B cell (primary cell): Measurements from ENCODE around the gene ADD3. TPM values are rescaled to one million over a fixed set of nuclear protein-coding genes. Genes with fewer than 3 reads are reported as not detected.

Experiments
- ATAC-seq: fragments of 200-7000 bp; cut with Tn5 transposase; one replicate; pipeline ENCODE4 v1.10.0; 2021; ENCODE audit warnings: low read depth, mild to moderate bottlenecking, moderate number of reproducible peaks, moderate library complexity
- CTCF ChIA-PET: fragments of 350-600 bp; sonication (Branson Sonifier 250); formaldehyde crosslinking; loops from one replicate; lab custom pipeline; 2021; ENCODE audit warnings: antibody characterized with exemption, inconsistent platforms; lab: Charles Lee
- POLR2A ChIA-PET: fragments of 350-600 bp; sonication (Branson Sonifier 250); formaldehyde crosslinking; loops from one replicate; lab custom pipeline; 2021; ENCODE audit warnings: antibody characterized with exemption; lab: Charles Lee
- DNase-seq: peaks from one replicate; pipeline ENCODE4 v3.0.0; 2013
- H2AFZ ChIP-seq: 2 replicates; pipeline ENCODE4 v1.6.1; 2012; ENCODE audit warnings: mild to moderate bottlenecking, low read depth, low read length; ENCODE audit not compliant: insufficient read depth, poor library complexity, severe bottlenecking
- H3K27ac ChIP-seq, 2 donors: 1 replicate in 1 of 2; 2 replicates in 1 of 2; pipeline ENCODE4 v1.5.1; 2012 to 2013; ENCODE audit warnings: low read length in 2 of 2, mild to moderate bottlenecking in 2 of 2, moderate library complexity in 1 of 2
- H3K27me3 ChIP-seq, 4 experiments: fragments of 200-600 bp in 1 of 4; sonication (generic) in 1 of 4; replicated peaks in 1 of 4; 1 replicate in 2 of 4; 2 replicates in 2 of 4; pipeline versions ENCODE4 v1.6.1 to v1.7.0; 2013 to 2016; ENCODE audit warnings: low read length in 3 of 4, mild to moderate bottlenecking in 2 of 4, mixed read lengths in 1 of 4, moderate library complexity in 1 of 4; ENCODE audit not compliant: insufficient read depth in 4 of 4, control insufficient read depth in 3 of 4; ENCODE audit errors: control extremely low read depth in 1 of 4
- H3K36me3 ChIP-seq, 2 experiments: replicated peaks in 1 of 2; 1 replicate in 1 of 2; 2 replicates in 1 of 2; pipeline versions ENCODE4 v1.6.1 to v1.7.1; 2013; ENCODE audit warnings: low read length in 1 of 2; ENCODE audit not compliant: insufficient read depth in 2 of 2, control insufficient read depth in 1 of 2; ENCODE audit errors: control extremely low read depth in 1 of 2, extremely low read depth in 1 of 2
- H3K4me1 ChIP-seq, 2 donors: fragments of 200-600 bp in 1 of 2; sonication (generic) in 1 of 2; 1 replicate in 1 of 2; 2 replicates in 1 of 2; pipeline versions ENCODE4 v1.5.1 to v1.6.1; 2013 to 2017; ENCODE audit warnings: low read length in 2 of 2; ENCODE audit not compliant: control insufficient read depth in 2 of 2, insufficient read depth in 2 of 2
- H3K4me2 ChIP-seq: replicated peaks from 2 replicates; pipeline ENCODE3; 2012; ENCODE audit warnings: mild to moderate bottlenecking, low read depth, low read length; ENCODE audit not compliant: poor library complexity, severe bottlenecking
- H3K4me3 ChIP-seq, 5 experiments: fragments of 200-600 bp in 1 of 5; sonication (generic) in 1 of 5; 1 replicate in 3 of 5; 2 replicates in 2 of 5; pipeline versions ENCODE4 v1.5.1 to v1.7.0; 2011 to 2016; ENCODE audit warnings: low read length in 4 of 5, mild to moderate bottlenecking in 4 of 5, low read depth in 2 of 5, control low read depth in 1 of 5, moderate library complexity in 1 of 5; ENCODE audit not compliant: insufficient read depth in 1 of 5; ENCODE audit errors: control extremely low read depth in 1 of 5, extremely low read depth in 1 of 5
- H3K79me2 ChIP-seq: fragments of 200-600 bp; sonication (generic); one replicate; pipeline ENCODE4 v1.6.0; 2016; ENCODE audit warnings: low read length; ENCODE audit not compliant: control insufficient read depth, insufficient read depth
- H3K9ac ChIP-seq: fragments of 200-600 bp; sonication (generic); 2 replicates; pipeline ENCODE4 v1.6.1; 2017; ENCODE audit warnings: mild to moderate bottlenecking, low read length, moderate library complexity
- H3K9me3 ChIP-seq, 3 donors: one replicate each; pipeline versions ENCODE4 v1.6.1 to v1.7.1; 2013; ENCODE audit warnings: low read length in 2 of 3; ENCODE audit not compliant: control insufficient read depth in 2 of 3, insufficient read depth in 1 of 3; ENCODE audit errors: control extremely low read depth in 1 of 3
- H4K20me1 ChIP-seq: 2 replicates; pipeline ENCODE4 v1.6.0; 2012; ENCODE audit warnings: mild to moderate bottlenecking, low read length; ENCODE audit not compliant: insufficient read depth, control insufficient read depth, poor library complexity, severe bottlenecking
- H3K27ac Mint-ChIP-seq: one replicate; pipeline ENCODE4 v1.8.0; 2021; ENCODE audit warnings: mixed read lengths
- H3K27me3 Mint-ChIP-seq: one replicate; pipeline ENCODE4 v1.8.0; 2021; ENCODE audit warnings: mixed read lengths
- H3K4me1 Mint-ChIP-seq: one replicate; pipeline ENCODE4 v1.8.0; 2021; ENCODE audit warnings: mixed read lengths
- H3K4me3 Mint-ChIP-seq: one replicate; pipeline ENCODE4 v1.8.0; 2021; ENCODE audit warnings: mixed read lengths
- H3K9me3 Mint-ChIP-seq: one replicate; pipeline ENCODE4 v1.8.0; 2022; ENCODE audit warnings: mixed read lengths; ENCODE audit not compliant: insufficient read depth
- CTCF ChIP-seq: fragments of 200-600 bp; IDR thresholded peaks from one replicate; pipeline ENCODE4 v1.8.0; 2022; ENCODE audit warnings: antibody characterized with exemption, mild to moderate bottlenecking
- EZH2 ChIP-seq: IDR thresholded peaks from 2 replicates; pipeline ENCODE4 v1.6.1; 2012; ENCODE audit warnings: borderline replicate concordance, low read depth, mild to moderate bottlenecking, moderate library complexity, low read length; ENCODE audit not compliant: insufficient read depth, poor library complexity, severe bottlenecking
- WGBS: methylation state at CpG from one replicate; pipeline ENCODE4 v1.1.5; 2013; ENCODE audit warnings: missing lambda C conversion rate; ENCODE audit not compliant: insufficient coverage; 5-methylcytosine and 5-hydroxymethylcytosine counted together
- intact Hi-C: fragments of 100-400 bp; cut with micrococcal nuclease; formaldehyde crosslinking; loops from one replicate; pipeline ENCODE4 v1.10.0; 2022
- polyA plus RNA-seq: library from polyadenylated mRNA; depleted of rRNA; stranded (reverse); fragments of >200 nt; gene quantifications from 2 replicates; pipeline ENCODE4 v1.2.3, GENCODE V29; 2012
- total RNA-seq, 2 donors: library from RNA; stranded (reverse); fragments of 120-200 nt in 1 of 2; gene quantifications; 1 replicate in 1 of 2; 2 replicates in 1 of 2; pipeline versions ENCODE4 v1.2.3 to v1.2.4, GENCODE V29; 2013 to 2022

ADD3 gene
- total and polyA plus RNA-seq, 2 donors (not counting 1 experiment from before 2014, with no cell fraction given): 156 to 185 TPM

GRCh38 chr10:110039254-110039653 lies 31.5 kb downstream of the ADD3 start:
- Histone ChIP-seq H3K9ac (no peak overlapping the region), H3K9me3 (no peaks in the 10 kb centered on the region), H3K36me3 (peaks cover 0 to 2% of the 10 kb centered on the region in 2 experiments), H3K27ac (no peak overlapping the region), H3K4me2 (no peak overlapping the region), H3K79me2 (peaks cover 95% of the 10 kb centered on the region), H3K27me3 (no peaks in the 10 kb centered on the region), H3K4me1 (peaks cover 22 to 25% of the 10 kb centered on the region in 2 donors), H4K20me1 (peaks cover 35% of the 10 kb centered on the region), H2AFZ (no peak overlapping the region), H3K4me3 (no peak overlapping the region)
- no peak for ATAC-seq
- CTCF ChIA-PET: no interaction called here
- Mint-ChIP-seq H3K27me3 (no peaks in the 10 kb centered on the region), H3K4me3 (no peak overlapping the region), H3K9me3 (no peaks in the 10 kb centered on the region), H3K4me1 (peaks cover 52% of the 10 kb centered on the region), H3K27ac (no peak overlapping the region)
- intact Hi-C loops: no loop called here
- POLR2A ChIA-PET: no interaction called here
- TF ChIP-seq CTCF: no peak
- TF ChIP-seq EZH2: no peak
- no peak for DNase-seq

GRCh38 chr10:110040108-110040507 lies 32.3 kb downstream of the ADD3 start:
- Mint-ChIP-seq H3K4me3 (no peak overlapping the region), H3K27me3 (no peaks in the 10 kb centered on the region), H3K4me1 (peaks cover 49% of the 10 kb centered on the region), H3K9me3 (no peaks in the 10 kb centered on the region), H3K27ac (no peak overlapping the region)
- Histone ChIP-seq H3K9me3 (no peaks in the 10 kb centered on the region), H3K4me1 (peaks cover 20 to 21% of the 10 kb centered on the region in 2 donors), H3K79me2 (peaks cover 94% of the 10 kb centered on the region), H2AFZ (no peak overlapping the region), H3K4me2 (no peak overlapping the region), H3K4me3 (no peak overlapping the region), H3K27ac (no peak overlapping the region), H3K9ac (no peak overlapping the region), H4K20me1 (peaks cover 32% of the 10 kb centered on the region), H3K27me3 (no peaks in the 10 kb centered on the region), H3K36me3 (peaks cover 0 to 2% of the 10 kb centered on the region in 2 experiments)
- ATAC-seq: no peak
- CTCF ChIA-PET: no interaction called here
- POLR2A ChIA-PET: no interaction called here
- intact Hi-C loops: loop anchor here (5.0 kb wide), 1 partner anchor 37 kb away; no protein-coding TSS in a partner anchor
- TF ChIP-seq EZH2: no peak
- no peak for TF ChIP-seq CTCF
- DNase-seq: no peak
- no CpG with 5 or more reads among the region's 1 CpG for WGBS
